ENCODE data around the gene MAPK8.

- no peak for TF ChIP-seq POLR2A (IDR thresholded peaks at IDR 0.05; ENCODE audit: extremely low read depth, insufficient read length)
- TF ChIP-seq, protein P1, sequence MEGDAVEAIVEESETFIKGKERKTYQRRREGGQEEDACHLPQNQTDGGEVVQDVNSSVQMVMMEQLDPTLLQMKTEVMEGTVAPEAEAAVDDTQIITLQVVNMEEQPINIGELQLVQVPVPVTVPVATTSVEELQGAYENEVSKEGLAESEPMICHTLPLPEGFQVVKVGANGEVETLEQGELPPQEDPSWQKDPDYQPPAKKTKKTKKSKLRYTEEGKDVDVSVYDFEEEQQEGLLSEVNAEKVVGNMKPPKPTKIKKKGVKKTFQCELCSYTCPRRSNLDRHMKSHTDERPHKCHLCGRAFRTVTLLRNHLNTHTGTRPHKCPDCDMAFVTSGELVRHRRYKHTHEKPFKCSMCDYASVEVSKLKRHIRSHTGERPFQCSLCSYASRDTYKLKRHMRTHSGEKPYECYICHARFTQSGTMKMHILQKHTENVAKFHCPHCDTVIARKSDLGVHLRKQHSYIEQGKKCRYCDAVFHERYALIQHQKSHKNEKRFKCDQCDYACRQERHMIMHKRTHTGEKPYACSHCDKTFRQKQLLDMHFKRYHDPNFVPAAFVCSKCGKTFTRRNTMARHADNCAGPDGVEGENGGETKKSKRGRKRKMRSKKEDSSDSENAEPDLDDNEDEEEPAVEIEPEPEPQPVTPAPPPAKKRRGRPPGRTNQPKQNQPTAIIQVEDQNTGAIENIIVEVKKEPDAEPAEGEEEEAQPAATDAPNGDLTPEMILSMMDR (IDR thresholded peaks at IDR 0.05; ENCODE audit: low read depth, low read length) = no peak
- TF ChIP-seq MYC (IDR thresholded peaks at IDR 0.05; ENCODE audit: low read depth, low read length) = no peak
- TF ChIP-seq, protein P2, sequence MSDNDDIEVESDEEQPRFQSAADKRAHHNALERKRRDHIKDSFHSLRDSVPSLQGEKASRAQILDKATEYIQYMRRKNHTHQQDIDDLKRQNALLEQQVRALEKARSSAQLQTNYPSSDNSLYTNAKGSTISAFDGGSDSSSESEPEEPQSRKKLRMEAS (IDR thresholded peaks at IDR 0.05; ENCODE audit: low read depth, low read length) = no peak
Measured at GRCh38 chr10:48468866-48469511, 162.5 kb downstream of the MAPK8 start.
